Mesenteric fat pad (tissue), 1 donor: ENCODE data around the gene GALNS. TPM values are rescaled to one million over a fixed set of nuclear protein-coding genes. Genes with fewer than 3 reads are reported as not detected.
"Not testable (repeated sequence)": the region's sequence is repeated elsewhere in the genome, so short reads cannot be mapped to it uniquely, and the experiment has no call there.

ENCODE experiments used
- DNase-seq: peaks from one replicate; pipeline ENCODE4 v3.0.0-alpha.2; 2020; ENCODE audit warnings: low spot score
- total RNA-seq: library from RNA; stranded (reverse); fragmentation: NEBNext Ultra II Directional; extraction: Animal tissue kit (Norgen Biotek cat#: 25700); gene quantifications from one replicate; pipeline ENCODE4 v1.2.1, GENCODE V29; 2021
- donor health status: DM: yes; HTN: yes; CAD: no.

The GALNS gene
- total RNA-seq, 1 donor from 2014 or later = 28.6 TPM

DNA sequence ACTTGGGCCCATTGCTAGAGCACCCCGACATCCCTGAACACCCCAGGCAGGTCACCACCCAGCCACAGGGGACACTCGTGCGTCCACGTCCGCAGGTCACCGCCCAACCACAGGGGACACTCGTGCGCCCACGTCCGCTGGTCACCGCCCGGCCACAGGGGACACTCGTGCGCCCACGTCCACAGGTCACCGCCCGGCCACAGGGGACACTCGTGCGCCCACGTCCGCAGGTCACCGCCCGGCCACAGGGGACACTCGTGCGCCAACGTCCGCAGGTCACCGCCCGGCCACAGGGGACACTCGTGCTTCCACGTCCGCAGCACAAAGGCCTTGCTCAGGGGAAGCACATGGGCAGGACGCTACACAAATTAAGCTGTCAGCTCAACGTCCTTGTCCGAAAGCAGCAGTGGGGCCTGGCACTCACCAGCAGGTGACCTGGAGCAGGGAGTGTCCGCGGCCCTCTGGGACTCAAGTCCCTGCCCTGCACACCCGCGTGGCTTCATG lies 17.7 kb downstream of the GALNS start:
- no peak for DNase-seq

DNA sequence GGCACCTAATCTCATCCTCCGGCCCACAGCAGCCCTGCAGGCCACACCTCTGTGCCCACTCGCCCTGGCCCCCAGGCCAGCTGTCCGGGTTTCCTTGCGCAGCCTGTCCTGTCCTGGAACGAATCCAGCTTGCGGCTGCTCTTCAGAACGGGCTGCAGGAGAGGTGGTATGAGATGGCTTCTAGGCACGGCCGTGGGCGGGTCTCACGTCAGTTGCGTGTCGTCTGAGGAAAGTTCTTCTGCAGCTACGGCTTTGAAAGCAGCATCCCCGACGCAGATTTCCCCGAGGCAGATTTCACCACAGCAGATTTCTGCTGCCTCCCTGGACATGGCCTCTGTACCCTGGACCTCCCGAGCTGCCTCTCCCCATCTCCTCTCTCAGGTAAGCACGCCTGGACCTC lies 18.2 kb downstream of the GALNS start:
- DNase-seq = no peak

DNA sequence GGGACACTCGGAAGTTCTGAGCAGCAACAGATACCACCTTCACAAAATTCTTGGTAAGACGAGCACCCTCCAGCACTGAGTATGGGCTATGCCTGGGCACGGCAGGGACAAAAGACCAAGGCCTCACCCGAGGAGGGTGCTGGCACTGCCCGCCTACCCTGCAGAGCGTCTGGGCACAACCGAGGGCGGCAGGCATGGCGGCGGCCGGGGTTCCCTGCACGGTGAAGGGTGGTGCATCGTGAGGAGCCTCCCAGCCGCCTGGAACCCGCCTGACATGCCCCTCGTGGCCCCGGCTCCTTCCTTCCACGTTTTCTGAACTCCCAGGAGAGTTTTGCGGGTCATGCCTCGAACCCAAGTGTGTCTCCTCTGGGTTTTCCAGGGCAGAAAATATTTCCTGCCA lies 18.9 kb downstream of the GALNS start:
- DNase-seq = no peak

DNA sequence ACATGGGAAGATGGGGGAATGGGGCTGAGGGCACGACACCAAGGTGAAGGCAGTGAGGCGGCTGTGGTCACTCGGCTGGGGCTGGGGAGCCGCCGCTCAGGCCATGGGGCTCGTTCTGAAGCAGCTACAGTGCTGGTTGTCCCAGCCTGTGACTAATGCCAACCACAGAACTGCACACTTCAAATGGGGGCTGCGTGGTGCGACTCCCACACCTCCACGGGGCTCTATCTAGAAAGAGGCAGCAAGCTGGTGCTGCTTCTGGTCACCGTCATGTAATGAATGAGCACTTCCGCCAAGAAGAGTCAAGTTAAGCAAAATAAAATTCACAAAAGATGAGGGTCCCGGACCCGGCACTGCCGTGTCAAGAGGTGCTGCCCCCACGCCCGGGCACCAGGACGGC lies 20.0 kb downstream of the GALNS start:
- no peak for DNase-seq

DNA sequence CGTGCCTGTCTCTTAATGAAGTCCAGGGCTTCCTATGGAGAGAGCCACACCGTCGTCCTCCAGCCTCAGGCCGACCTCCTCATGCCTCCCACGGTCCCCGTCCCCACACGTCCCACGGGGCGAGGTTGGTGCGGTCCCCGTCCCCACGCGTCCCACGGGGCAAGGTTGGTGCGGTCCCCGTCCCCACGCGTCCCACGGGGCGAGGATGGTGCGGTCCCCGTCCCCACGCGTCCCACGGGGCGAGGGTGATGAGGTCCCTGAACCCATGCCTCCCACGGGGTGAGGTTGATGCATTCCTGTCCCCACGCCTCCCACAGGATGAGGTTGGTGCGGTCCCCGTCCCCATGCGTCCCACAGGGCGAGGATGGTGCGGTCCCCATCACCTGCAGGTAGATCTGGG lies 20.9 kb downstream of the GALNS start:
- DNase-seq = no peak

DNA sequence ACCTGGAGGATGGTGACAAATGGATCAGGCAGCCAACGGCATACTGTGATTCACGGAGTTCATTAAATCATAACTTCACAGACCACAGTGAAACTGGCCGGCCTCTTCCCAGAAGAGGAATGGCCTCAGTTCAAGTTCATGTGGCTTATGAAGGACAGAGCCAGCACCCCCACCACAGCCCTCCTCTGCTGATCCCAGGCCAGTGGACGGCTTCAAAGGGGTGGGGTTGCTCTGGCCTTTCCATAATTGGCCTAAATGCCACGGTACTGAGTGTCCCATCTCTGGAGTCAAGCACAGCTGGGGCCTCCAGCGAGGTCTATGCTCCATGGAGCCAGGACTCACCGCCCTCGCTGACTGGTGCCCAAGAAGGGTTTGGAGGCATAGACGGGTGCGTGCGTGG lies 21.4 kb downstream of the GALNS start:
- no peak for DNase-seq

DNA sequence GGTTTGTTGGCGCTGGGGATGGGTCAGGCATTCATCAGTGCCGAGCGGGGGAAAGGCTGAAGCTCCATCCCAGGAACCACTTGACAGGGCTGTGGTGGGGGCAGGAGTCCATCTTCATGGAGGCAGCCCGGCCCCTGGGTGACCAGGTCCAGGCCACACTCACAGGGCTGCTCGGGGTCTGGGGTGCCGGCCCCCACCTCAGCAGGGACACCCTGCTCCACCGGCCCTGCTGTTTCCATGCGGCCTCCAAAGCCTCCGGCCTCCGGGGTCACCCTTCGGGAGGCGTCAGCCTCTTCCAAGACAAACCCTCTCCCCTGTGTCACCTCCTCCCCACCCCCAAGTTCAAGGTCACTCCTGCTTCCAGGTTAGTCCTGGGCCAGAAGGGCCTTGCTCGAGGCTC lies 22.1 kb downstream of the GALNS start:
- no peak for DNase-seq

DNA sequence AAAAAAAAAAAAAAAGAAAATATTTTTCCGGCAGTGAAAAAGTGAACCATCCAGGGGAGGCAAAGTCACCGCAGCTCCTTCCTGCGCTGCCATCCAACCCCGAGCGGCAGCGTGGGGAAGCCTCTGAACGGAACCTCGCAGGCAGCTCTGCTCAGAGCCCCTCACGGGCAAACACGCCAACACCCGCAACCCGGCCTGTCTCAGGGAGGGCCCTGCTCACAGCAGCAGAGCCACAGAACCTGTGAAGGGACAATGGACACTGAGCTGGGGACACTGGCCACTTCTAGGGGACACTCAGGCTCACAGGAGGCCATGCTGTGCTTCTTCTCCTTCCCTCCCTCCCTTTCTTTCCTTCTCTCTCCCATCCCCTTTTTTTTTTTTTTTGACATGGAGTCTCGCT lies 23.7 kb downstream of the GALNS start:
- DNase-seq = no peak

DNA sequence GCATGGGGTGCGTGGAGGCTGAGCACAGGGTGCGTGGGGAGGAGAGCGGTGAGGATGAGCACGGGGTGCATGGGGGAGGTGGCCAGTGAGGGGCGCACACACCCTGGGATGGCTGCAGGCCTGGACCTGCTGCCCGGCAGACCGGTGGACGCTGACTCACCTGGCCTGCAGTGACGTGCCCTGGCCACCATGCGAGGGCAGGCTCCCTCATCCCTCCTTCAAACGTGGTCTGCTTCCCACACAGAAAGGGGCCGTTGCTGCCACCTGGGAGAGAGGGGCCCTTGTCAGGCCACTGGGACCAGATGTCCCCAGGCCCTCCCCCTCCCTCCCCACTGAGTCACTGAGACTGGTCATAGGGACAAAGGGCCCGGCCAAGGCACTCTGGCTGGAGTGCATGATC lies 24.9 kb downstream of the GALNS start:
- DNase-seq = no peak

DNA sequence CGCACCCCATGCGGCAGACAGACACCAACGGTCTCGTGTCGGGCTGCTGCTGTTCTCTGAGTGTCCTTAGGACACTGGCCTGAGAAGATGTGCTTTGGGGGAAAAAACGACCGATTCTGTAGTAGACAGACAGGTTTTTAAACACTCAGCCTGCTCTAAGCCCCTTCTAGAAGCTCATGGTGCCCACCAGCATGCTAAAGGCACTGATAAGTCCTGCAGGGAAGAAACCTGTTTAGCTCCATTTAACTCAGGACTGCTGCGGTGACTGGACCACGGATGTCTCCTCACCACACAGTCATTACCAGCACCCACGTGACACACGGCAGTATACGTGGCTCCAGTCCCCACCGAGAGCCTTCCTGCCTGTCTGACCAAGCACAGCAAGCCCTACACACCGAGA lies 26.0 kb downstream of the GALNS start:
- DNase-seq = no peak

DNA sequence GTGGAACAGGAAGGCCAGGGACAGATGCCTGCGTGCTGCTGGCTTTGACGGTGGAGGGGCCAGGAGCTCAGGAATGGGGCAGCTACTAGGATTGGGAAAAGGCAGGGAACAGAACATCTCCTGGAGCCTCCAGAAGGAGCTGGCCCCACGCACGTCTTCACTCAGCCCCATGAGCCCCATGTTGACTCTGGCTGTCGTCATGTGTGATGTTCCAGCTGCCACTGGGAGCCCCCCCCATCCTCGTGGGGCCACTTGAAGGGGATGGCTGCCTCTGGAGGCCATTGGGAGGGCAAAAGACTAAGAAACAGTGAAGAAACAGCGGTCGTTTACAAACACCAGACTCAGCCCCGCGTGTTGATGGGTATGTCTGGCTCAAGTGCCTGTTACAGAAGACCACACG lies 26.5 kb downstream of the GALNS start:
- no peak for DNase-seq

DNA sequence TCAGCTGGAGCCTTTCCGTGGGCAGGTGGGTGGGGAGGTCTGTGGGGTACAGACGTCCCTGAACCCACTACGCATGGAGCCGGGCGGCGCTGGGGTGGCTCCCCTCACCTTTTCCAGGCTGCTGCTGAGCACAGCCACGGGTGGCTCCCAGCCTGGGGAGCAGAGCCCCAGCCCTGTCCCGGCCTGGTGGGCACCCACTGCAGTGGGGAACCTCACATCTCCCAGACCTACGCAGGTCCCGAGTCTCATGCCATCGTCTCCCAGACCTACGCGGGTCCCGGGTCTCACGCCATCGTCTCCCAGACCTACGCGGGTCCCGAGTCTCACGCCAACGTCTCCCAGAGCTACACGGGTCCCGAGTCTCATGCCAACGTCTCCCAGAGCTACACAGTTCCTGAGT lies 28.0 kb downstream of the GALNS start:
- DNase-seq = no peak

DNA sequence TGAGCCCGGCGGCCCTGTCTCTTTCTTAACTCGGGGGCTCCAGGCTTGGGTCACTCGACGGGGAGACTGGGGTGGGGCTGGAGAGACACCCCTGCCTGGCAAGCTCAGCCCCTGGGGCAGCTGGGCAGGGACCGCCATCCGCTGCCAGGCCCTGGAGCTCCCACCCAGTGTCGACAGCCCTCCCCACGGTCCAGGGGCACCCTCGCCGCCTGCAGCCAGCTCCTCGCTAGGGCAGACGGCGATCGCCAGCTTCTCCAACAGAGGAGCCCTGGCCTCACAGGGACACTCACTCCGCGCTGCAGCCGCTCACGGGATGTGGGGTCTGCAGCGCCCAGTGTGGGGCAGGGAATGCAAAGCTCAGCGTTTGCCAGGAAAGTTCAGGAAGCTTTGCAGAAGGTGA lies 29.0 kb downstream of the GALNS start:
- DNase-seq = no peak

DNA sequence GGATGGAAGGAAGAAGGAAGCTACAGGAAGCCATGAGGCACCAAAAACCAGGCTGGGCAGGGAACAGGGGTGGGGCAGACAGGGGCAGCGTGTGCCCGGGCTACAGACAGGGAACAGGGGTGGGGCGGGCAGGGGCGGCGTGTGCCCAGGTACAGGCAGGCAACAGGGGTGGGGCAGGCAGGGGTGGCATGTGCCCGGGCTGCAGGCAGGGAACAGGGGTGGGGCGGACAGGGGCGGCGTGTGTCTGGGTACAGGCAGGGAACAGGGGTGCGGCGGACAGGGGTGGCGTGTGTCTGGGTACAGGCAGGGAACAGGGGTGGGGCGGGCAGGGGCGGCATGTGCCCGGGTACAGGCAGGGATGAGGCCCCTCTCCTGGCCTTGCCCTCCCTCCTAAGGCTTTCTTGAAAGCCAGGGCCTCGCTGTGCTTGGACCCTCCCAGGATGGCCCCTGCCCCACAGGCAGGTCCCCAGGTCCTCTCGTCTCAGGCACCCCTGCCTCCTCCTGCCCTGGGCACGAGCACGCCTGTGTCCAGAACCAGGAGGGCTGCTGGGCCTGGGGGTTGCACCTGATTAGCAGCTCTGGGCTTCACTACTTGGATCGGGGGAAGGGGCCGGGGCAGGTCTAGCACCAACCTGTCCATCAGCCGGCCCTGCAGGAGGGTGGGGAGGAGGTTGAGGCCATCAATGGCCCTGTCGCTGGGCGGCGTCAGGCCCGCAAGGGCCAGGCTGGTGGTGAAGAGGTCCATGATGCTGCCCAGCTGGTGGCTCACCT lies 30.5 kb downstream of the GALNS start:
- no peak for DNase-seq

DNA sequence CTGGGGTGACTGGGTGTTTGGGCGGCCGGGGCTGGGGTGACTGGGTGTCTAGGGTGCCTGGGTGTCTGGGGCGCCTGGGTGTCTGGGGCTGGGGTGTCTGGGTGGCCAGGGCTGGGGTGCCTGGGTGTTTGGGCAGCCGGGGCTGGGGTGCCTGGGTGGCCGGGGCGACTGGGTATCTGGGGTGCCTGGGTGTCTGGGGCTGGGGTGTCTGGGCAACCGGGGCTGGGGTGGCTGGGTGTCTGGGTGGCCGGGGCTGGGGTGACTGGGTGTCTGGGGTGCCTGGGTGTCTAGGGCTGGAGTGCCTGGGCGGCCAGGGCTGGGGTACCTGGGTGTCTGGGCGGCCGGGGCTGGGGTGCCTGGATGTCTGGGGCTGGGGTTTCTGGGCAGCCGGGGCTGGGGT lies 31.6 kb downstream of the GALNS start:
- no peak for DNase-seq

DNA sequence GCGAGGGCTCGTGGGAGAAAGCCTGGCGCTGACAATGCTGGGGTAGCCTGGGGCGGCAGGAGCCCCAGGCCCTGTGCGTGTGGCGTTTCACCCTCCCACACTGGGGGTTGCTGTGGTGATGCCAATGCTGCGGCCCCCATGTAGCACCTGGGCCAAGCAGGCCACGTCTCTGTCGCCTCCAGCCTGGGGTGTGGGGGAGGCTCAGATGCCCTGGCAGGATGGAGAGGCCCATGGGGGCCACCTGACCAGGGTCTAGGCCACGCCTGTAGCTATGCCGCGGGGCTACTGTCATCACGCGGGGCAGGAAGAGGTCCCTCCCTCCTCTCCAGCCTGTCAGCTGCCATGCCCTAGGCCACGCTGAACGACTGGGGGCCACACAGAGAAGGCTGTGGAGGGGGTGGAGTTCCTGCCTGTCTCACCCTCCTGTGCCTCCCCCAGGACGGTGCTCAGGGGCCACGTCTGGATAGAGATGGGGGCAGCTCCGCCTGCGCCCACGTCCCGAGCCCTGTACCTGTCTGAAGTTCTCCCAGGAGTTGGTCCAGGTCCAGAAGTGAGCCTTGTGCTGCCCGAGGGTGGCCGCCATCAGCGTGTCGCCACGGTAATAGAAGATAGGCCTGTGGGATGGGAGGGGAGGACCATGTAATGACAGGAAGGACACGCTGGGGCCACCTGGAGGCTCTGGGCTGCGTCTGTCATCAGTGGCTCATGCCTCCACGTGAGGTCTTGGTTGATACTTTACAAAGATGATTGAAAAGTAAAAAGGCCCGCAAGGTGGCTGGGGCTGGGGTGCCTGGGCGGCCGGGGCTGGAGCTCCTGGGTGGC lies 32.3 kb downstream of the GALNS start:
- DNase-seq = no peak

DNA sequence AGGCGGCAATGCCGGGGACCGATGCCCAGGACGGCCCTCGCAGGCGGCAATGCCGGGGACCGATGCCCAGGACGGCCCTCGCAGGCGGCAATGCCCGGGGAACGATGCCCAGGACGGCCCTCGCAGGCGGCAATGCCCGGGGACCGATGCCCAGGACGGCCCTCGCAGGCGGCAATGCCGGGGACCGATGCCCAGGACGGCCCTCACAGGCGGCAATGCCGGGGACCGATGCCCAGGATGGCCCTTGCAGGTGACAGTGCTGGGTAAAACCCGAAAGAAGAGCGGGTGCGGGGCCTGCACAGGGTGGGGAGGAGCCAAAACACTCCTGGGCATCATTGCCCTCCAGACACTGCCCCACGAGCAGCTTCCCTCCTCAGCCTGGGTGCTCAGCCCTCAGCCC lies 33.1 kb downstream of the GALNS start:
- not testable (repeated sequence) for DNase-seq

DNA sequence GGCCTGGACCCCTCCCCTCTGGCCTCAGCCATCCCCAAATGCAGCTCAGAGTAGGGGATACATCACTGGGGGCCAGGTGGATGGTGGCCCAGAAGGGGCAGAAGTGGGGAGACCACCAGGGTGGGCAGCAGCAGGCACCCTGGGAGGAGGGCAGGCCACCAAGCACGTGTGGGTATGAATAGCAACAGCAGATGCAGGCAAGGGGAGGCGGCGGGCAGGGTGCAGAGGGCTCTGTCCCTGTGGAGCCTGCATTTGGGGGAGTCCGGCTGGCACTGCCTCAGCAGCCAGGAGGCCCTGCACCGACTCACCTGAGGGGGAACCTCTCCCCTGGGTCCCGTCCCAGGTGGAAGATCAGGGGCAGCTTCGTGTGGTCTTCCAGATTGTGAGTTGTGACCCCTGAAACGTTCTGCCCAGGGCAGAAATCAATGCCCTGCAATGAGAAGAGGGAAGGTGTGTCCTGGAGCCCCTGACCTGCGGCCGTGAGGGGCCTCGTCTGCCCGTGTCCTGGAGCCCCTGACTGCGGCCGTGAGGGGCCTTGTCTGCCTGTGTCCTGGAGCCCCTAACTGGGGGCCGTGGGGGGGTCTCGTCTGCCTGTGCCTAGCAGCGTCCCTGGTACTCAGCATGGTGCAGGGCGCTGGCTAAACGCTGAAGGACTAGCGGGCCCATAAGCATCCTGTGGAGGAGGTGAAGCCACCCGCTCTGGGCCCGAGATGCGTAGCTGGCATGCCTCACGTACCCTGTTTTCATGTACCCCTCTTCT lies 34.3 kb downstream of the GALNS start:
- DNase-seq = no peak

DNA sequence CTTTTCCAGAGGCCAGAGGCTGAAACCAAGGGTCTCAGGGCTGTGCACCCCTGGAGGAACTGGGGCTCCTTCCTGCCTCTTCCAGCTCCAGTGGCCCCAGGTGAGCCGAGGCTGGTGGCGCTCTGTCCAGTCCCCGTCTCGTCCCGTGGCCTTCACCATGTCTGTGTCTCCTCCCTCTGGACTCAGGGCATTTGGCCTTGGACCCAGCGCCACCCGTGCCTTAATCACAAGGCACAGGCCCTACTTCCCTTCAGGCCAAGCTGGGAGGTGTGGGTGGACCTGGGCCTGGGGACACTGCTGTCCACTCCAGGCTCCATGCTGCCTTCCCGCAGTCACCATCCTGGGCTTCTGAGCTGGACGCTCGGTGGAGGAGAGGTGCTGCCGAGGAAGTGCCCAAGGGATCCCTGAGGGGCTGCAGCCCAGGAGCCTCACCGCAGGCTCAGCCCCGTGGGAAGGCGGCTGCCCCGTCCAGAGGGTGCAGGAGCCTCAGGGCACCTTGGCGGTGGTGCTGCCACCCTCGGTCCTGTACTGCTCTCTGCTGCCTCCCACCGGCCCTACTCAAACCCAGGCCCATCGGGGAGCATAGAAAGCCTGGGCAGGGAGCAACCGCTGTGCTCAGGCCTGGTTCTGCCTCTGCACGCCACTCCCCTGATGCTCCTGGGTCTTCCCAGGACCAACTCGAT lies 35.4 kb downstream of the GALNS start:
- no peak for DNase-seq

DNA sequence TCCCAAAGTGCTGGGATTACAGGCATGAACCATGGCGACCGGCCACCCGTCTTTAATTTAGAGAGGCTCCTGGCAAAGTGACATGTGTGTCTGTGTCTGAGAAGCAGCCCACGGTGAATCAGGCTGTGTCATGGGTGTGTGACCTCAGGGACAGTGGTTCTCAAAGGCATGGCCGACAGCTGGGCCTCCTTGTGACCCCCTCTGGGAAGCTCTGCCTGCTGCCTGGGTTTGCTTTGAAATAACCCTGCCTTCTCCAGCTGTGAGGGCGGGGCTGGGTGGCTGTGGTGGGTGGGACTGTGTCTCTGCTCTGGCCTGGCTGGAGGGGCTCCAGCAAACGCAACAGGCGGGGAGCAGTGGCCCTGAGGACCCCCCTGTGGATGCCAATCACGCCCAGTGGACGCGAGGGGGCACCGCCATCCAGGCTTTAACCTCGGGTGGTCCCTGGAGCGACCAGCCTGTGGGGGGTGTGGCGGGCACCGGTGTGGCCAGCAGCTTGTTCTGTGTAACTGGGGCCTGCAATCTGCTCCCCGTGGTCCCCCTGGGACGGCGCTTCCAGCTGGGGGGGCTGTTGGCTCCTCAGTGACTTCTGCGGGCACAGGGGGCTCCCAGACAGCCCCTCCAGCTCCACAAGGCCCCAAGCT lies 36.2 kb downstream of the GALNS start:
- no peak for DNase-seq

DNA sequence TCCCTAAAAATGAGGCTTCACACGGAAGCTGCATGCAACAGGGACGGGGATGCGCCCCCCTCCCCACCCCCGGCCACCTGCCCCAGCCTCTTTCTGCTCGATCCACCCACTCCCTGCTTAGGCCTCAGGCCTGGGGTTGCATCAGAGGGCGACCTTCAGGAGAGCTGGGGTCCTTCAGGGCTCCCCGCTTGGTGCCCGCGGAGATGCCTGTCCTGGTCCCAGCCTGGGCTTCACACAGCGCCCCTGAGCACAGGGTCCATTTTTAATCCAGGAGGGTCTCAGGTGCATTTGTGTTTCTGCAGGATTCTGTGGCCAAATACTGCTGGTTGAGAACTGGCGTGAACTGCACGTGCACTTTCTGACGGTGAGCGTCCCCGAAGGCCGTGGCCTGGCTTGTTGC lies 37.6 kb downstream of the GALNS start:
- DNase-seq = no peak
